ENCODE measurements around the gene FANCC.

FANCC gene

DNA sequence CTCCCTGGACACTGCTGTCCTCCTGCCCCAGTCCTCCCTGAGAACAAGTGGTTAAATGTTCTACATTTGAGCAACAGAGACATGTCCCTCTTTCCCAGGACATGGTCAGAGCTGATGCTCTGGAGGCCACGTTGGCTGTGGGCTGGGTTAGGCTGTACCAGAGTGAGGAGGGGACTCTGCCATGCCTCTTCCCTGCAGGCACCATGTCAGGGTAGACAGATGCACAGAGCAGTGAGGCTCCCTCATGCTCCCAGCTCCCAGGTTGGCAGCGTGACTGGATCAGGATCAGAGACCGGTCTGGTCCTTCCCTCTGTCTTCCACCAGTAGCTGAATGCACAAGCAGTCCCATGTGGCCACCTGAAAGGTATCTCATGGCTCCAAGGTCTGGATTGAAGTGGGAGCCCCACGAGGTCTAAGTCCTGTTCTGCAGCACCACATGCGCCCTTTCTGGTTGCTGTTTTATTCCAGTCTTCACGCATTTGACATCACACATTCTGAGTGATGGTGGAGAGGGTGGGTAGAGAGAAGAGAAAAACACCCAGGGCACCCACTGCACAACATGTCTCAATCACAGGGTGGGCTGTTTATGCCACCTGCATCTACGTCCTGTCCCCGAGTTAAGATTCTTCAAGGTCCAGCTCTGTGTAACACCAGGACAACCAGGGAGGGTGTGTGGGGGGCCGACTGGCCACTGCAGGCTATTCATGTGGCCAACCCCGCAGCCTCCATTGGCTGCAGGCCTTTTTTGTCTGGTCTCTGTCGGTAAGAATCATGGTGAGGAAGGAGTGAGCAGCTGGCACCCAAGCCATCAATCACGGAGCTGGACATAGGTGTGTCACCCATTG lies 204.9 kb downstream of the FANCC start:
- no peak for DNase-seq

DNA sequence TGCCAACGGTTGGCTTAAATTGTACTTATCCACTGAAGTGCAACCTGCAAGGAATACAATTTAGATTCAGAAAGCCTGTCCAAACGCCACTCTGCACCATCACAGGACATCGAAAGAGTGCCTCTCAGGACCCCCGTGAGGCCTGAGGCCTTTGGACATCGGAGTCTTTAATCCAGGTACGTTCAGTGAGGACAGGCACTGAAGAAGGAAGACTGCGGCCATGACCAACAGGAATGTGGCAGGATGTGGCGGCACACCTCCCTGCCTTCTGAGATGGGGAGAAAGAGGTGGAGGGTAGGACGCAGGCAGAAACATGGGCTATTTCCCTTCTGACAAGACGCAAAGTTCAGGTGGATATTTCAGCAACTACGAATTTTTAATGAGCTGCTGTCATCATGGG lies 205.8 kb downstream of the FANCC start:
- DNase-seq: no peak

DNA sequence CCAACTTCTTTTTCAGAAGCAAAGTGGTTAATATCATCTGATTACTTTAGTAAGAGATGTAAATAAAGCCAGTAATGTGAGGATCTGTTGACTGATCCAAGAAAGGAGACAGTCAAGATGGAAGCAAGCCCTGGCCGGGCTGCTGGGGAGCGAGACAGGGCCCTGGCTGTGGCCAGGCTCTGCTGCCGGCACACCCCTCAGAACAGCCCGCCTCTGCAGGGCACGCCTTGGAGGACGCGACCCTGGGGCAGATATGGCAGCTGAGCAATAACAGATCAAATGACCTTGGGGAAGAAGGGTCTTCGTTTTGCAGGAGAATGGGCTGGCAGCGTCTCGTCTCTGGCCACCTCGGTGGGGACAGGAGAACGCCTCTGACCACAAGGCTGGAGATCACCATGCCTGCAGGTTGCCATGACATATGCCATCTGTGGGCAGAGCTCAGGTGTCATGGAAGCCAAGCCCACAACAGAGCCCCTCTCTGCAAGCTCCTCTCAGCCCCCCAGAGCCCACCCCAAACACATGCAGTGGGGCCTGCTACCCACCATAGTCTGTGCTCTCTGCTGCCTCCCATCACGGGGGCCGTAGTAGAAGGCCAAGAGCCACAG lies 206.5 kb downstream of the FANCC start:
- no peak for DNase-seq

DNA sequence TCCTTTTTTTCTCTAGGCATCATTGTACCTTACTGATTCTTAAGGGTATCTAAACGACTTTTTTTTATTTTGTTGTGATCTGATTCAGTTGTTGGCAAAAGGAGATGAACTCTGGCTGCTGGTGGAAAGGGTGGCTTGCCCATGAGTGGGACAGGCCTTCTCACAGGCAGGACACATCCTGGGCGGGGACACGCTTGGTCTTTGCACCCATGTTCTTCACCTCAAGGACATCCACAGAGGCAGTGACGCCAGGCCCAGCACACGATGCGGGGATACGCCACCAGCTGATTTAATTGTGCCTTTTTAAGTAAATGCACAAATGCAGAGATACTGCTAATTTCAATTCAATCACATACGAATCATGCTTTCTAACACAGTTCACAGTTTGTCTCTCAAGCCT lies 208.1 kb downstream of the FANCC start:
- DNase-seq: no peak

DNA sequence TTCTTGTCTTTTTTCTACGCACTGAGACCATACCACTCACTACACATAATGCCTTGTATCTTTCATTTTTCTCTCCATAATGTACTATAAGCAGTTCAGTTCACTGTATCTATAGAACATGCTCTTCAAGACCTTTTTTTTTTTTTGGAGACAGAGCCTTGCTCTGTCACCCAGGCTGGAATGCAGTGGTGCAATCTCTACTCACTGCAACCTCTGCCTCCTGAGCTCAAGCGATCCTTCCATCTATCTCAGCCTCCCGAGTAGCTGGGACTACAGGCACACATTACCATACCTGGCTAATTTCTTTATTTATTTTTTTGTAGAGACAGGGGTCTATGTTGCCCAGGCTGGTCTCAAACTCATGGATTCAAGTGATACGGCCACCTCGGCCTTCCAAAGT lies 208.7 kb downstream of the FANCC start:
- no peak for DNase-seq

DNA sequence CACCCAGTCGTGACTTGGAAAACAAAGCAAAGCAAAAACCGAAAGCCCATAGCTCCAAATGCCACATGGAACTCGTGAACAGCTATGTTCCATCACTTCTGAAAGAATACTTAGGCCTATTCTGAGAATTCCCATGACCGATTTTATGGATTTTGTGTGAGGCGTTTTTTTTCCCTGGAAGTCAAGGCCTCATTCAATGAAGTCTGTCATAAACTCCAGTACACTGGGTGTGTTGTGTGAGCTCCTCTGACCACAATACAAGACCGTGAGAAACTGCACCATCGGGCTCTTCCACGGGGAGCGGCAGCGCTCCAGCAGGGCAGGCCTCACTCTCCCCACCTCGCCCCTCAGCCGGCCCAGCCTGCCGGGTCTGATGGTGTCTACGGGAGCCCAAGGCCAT lies 209.5 kb downstream of the FANCC start:
- no peak for DNase-seq

DNA sequence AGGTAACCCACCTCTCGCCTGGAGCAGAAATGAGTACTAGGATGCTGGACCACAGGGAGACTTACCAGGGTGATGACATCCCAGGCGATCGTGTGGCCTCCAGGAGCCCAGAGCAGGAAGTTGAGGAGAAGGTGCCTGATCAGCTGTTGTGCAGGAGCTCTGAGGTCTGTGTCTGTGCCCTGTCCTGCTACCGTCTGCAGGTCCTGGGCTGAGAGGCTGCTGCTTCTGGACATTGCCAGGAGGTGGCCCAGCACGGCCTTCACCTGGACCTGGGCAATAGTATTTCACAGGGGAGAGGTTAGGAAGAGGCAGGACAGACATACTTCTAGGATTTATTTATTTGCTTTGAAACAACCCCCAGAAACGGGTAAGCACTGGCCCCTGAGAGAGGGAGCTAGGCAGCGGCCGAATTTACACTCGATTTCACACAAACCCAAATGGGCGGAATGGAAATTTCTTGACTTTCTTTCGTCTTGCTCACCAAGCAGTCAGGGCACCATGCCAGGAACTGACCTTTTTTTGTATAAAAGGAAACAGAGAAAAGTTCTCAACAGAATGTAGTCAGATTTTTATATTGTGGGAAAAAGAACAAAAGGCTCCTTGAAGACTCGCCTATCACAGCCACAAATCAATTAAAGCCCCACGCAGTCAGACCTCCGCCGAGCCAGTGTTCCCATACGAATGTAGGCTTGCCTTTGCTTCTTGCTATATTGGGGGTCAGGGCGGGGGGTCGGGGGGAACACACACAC lies 210.3 kb downstream of the FANCC start:
- no peak for DNase-seq

DNA sequence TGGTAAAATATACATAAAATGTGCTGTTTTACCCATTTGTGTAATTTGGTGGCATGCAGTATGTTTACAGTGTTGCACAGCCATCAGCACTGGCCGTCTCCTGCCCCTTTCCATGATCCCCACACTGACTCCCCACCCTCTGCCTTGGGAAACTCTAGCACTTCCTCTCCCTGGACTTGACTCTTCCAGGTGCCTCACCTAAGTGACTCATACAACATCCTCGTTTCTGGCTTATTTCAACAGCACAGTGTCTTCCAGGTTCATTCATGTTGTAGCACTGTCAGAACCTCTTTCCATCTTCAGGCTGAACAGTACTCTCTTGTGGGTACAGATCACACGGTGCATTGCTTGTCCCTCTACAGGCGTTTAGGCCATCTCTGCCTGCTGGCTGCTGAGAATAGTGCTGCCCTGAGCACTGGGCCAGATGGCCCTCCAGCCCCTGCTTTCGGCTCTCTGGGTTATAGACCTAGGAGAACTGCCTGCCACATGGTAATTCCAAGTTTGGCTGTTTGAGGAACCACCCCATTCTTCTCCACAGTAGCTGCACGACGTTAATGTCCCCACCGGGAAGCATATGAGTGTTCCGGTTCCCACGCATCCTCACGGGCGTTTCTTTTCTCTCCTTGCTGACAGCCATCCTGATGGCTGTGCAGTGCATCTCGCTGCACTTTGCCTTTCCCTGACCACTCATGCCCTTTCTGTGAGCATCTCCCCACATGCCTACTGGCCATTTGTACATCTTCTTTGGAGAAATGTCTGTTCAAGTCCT lies 211.8 kb downstream of the FANCC start:
- DNase-seq: no peak

DNA sequence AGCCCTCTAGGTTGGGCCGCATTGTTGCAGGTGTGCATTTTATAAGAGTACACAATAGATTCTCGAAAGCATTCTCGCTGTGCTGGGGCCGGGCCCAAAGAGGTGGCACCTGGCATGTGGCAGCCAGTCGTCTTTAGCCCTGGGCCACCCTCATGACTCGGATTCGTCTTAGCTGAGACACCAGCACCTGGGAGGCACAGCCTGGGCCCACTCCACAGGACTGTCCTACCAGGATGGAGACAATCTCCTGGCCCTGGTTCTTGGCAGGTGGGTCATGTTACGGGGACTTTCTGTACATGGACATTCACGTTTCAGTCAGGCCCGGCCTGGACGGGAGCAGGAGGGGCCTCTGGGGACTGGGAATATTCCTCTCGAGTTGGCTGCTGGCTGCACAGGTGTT lies 212.5 kb downstream of the FANCC start:
- no peak for DNase-seq

DNA sequence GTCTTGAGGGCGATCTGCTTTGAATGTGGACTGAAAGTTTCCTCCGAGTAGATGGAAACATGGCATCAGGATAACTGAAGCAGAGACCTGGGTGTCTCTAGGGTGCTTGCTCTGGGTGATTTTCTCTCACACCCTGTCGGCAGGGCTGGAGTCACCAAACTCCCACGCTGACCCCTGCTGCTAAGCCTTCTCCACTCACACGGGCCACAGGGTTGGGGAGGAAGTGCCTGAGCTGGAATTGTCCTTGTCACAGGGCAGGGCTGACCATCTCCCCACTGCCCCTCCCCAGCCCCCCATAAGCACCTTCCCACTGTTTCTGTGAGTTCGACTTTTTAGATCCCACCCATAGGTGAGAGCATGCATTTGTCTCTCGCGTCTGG lies 212.9 kb downstream of the FANCC start:
- no peak for DNase-seq

DNA sequence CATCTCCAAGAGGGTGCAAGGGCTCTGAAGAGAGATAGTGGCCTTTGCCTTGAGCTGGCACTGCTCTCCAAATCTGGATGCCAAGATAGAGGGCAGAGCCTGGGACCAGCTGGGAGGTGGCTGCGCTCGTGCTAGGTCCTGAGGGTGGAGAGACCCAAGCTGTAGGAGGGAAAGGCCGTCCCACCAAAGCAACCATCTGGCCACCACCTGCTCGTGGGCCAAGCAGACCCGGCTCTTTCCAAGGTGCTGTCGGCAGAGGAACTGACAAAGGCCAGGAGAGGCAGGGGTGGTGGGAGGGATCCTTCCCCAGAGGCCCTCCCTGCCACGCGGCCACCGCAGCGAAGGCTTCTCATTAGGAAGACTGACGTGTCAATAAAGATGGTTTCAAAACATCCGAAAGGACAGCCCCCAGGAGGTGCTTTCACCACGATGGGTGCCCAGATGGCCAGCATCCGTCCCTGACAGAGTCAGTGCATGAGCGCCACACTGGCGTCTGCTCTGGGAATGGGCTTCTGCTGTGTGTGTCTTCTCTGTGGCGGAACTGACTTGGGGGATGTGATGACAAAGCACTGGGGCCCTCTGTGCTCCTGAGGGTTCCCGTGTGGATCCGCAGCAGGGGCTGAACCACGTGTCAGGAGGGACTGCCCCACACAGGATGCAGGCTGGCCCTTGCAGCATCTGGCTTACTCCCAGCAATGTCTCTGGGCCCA lies 213.5 kb downstream of the FANCC start:
- DNase-seq: no peak

DNA sequence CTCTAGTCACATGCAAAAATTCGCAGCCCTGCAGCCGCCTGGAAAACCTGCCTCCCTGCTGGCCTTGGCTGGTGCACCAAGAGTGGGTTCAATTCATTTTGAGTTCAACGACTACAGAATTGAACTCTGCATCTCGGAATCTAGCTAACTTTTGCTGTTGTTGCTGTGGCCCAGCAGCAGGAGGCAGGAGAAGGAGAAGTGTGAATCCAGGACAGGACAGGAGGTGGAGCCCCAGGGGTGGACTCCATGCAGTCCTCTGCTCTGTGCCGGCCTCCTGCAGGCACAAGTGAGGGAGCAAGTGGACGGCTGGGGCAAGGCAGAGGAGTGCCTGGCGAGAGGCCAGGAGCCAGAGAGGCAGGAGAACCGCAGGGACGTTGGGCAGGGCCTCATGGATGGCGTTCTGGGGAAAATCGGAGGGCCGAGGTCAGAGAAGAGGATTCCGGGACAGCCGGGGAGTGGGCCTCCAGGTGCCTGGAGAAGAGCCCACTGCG lies 214.2 kb downstream of the FANCC start:
- DNase-seq: no peak

DNA sequence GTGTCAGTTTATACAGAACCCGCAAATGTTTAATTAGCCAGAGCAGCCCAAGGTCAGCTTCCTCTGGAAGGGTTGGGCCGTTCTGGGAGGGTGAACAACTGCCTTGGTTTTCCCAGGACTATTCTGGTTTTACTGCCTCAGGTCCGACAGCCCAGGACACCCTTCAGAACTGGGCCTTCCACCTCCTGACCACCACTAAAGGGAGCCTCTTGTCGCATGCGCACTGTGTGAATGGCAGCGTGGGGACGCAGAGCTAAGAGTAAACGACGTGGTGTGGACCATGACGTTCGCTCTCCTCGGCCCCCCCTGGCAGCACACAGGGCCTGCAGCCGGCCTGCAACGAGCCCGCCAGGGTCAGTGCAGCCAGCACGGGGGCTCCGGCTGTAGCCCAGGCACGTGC lies 214.9 kb downstream of the FANCC start:
- DNase-seq: no peak

DNA sequence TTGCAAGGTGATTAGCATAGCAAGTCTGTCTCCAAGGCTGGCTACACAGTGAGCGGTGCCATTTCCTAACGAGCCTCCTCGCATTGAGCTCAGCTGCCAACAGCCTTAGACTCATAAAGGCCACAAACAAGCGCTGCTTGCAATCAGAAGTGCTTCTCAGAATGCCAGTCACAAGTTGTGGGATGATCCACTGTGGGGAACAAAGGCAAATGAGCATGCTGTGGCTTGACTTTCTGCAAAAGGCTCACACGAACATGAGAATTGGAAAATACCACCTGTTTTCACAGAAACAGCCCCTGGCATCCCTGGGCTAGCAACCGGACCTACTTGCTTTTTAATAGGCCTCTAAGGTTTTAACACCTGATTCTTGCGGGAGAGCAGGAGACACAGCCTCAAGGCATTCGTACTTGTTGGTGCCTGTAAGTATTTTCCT lies 215.5 kb downstream of the FANCC start:
- no peak for DNase-seq

DNA sequence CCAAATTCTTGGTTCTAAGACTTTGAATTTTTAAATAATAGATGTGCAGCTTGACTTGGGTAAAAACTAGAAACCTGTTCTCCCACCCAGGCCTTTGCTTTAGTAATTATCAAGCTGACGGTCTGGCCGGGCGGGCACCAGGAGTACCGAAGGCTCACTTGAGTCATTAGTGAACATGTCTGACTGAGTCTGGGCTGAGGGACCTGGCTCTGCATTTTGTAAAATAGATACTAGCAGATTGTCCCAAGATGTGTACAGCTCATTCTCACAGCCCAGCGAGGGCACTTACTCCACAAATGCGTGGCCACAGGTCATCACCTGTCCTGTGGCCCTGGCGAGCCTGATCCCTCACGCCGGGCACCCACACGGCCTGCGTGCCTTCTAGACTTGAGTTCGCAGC lies 216.2 kb downstream of the FANCC start:
- no peak for DNase-seq

DNA sequence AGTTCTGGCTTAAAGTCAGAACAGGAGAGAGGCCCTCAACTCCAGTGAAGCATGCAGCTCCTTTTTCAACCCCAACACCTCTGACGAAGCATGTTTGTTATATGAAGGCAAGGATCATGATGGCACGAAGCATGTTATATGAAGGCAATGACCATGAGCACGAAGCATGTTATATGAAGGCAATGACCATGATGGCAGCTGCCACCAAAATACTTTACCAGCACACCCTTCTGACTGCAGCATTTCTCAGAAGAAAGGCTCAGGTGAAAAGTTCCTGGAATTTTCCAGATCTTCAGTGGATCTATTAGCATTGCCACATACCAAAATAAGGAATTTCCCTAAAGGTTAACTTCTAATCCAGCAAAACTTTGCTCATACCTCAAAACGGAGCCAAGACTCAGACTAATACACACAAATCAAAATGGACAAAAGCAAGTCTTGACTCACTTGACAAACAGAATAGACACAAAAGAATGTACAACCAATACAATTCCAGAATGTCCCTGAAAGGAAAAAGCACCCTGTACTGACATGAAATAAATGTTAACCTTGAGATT lies 217.4 kb downstream of the FANCC start:
- no peak for DNase-seq

DNA sequence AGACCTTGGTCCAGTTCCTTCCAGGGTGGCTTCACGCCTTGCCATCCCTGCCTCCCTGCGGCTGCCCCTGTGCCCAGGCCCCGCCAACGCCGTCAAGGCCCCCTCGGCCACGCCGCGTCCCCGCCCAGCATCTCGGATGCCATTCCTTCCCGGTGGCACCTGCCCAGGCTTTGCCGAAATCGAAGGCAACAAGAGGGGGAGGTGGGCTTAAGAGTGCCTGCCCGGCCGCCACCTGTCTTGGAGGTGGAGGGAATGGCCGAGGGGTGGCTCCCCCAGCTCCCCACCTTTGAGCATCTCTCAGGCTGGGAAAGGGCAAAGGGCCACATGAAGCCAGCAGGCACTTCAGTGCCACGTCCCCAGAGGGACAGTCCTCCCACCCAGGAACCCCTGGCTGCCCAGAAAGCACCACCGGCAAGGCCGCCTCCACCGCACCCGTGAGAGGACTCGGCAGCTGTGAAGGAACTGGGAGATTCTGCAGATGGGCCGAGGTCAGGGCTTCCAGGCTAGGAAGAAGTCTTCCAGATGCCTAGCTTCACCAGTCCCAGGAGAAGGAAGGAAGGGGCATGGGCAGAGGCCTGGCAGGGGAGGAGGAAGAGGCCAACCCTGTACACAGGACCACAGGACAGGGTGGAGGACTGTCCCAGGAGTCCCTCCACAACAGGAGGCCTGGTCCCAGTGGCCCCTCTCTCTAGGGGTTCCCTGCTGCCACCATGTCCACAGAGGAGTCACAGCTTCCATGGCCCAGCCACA lies 218.0 kb downstream of the FANCC start:
- DNase-seq: no peak

DNA sequence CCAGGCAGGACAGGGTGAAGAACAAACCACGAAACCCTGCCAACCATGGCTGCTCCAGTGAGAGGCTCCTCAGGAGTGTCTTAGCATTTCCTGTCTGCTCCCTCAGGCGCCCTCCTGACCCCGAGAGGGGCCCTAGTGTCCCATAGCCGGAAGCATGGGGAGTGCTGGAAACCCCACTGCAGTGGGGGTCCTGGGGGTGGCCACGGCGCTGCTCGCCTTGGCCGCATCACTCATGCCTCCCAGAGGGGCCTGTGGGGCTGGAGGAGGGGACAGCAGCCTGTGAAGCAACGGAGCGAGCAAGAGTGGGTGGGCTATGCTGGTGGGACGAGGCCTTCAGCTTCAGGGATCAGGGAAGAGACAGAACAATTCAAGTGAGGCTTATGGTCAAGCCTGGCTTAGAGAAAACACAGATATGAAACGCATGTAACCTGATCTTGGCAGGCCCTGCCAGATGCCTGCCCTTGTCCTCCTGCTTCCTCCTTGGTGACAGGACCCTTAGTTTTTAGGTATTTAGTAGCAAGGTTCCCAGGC lies 219.1 kb downstream of the FANCC start:
- DNase-seq: no peak

DNA sequence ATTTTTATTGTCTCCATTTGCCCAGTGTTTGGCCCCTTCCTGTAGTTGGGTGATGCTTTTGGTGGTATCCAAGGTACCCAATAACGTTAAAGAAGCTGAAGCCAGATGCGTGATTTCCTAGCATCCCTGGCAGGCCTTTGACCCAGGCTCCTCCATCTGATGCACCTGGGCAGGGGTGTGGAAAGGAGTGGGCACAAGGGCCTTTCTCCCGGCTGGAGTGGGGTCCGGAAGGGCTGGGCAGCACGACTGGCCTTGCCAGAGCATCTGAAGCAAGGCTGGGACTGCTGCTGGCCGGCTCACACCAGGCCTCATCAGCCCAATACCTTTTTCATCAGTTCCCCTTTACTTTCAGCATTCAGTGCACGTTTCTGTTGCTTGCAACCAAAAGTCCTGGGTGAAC lies 220.2 kb downstream of the FANCC start:
- no peak for DNase-seq

DNA sequence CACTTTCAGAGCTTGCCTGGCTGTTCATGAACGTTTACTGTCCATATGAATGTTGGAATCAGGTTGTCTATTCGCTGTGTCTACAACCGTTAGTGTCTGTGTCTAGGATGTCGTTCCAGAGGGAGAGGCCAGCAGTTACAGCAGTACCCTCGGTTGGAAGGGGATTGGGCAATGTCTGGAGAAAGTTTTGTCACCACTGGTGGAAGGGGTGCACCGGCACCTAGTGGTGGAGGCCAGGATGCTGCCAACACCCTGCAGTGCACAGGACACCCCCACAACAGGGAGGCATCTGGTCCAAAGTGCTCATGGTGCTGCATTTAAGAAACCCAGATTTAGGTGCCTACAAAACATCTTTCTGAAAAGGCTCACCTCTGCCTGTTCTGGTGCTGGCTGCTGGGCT lies 220.7 kb downstream of the FANCC start:
- no peak for DNase-seq

DNA sequence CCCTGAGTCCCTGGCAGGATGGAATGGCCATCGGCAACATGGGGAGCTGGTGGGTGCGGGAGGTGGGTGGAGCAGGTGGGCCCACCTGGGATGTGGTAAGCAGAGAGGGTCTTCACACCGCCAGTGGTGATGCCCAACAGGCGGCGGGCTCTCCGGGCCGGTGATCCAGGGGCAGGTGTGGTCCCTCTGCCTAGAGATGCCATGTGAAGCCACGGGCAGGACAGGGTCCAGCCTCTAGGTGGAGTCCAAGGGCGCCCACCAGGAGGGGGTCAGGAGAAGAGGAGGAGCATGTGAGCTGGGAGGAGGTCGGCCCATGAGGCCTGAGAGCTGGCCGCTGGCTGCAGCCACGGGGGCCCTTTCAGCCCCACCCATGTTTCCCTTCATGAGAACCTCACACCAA lies 221.1 kb downstream of the FANCC start:
- DNase-seq: no peak

Data from activated gamma-delta T cell treated with Interleukin-2 at 50 U/mL for 16 hours (primary cell).